Measurements from ENCODE around the gene ERMN. TPM values are rescaled to one million over a fixed set of nuclear protein-coding genes. Genes with fewer than 3 reads are reported as not detected.

The ERMN gene
- total and polyA plus RNA-seq, 2 experiments from 2014 or later = 0.07 to 0.64 TPM

DNA sequence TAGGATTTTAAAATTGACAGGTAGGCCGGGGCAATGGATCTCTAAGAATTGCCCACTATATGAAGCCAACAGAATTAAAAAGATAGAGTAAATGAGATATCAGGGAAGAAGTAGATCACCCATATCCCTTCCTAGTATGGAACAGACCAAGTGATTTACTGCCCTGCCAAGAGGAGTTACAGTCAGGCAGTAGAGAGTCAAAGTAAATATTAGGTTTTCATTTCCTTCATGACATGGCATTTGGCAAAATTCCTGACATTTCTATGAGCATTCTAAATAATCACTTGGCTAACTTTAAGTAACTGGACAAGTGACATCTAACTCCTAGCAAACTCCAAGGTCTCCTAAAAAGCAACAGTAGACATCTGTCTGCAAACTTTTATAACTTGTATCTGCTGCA, 34.6 kb downstream of the ERMN start:
- Histone ChIP-seq H3K9me2 (replicated peaks; ENCODE audit: insufficient read depth) (no peaks in the 10 kb centered on the region), H3K27me3 (no peaks in the 10 kb centered on the region), H4K20me1 (ENCODE audit: insufficient read depth, poor library complexity, severe bottlenecking) (no peaks in the 10 kb centered on the region), H3K9me3 (ENCODE audit: low read depth) (no peaks in the 10 kb centered on the region), H2AFZ (no peak overlapping the region), H3K27ac (no peak overlapping the region), H3K36me3 (replicated peaks; ENCODE audit: insufficient read depth, low read depth) (no peaks in the 10 kb centered on the region), H3K79me2 (no peaks in the 10 kb centered on the region), H3K4me1 (ENCODE audit: insufficient read depth) (peaks cover 5% of the 10 kb centered on the region), H3K4me3 (no peak overlapping the region), H3K4me2 (no peak overlapping the region)
- TF ChIP-seq EZH2 (IDR thresholded peaks at IDR 0.05; ENCODE audit: borderline replicate concordance) = no peak
- TF ChIP-seq, protein P1, sequence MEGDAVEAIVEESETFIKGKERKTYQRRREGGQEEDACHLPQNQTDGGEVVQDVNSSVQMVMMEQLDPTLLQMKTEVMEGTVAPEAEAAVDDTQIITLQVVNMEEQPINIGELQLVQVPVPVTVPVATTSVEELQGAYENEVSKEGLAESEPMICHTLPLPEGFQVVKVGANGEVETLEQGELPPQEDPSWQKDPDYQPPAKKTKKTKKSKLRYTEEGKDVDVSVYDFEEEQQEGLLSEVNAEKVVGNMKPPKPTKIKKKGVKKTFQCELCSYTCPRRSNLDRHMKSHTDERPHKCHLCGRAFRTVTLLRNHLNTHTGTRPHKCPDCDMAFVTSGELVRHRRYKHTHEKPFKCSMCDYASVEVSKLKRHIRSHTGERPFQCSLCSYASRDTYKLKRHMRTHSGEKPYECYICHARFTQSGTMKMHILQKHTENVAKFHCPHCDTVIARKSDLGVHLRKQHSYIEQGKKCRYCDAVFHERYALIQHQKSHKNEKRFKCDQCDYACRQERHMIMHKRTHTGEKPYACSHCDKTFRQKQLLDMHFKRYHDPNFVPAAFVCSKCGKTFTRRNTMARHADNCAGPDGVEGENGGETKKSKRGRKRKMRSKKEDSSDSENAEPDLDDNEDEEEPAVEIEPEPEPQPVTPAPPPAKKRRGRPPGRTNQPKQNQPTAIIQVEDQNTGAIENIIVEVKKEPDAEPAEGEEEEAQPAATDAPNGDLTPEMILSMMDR (IDR thresholded peaks at IDR 0.05; ENCODE audit: poor library complexity) = no peak
- no peak for TF ChIP-seq EZH2phosphoT487 (IDR thresholded peaks at IDR 0.05; ENCODE audit: low read depth, severe bottlenecking, unreplicated experiment)
- WGBS (ENCODE audit: low lambda C conversion rate, missing lambda C conversion rate) = 68% methylated on average over 1 of the region's 1 CpG
- DNase-seq (ENCODE audit: low spot score) = no peak

DNA sequence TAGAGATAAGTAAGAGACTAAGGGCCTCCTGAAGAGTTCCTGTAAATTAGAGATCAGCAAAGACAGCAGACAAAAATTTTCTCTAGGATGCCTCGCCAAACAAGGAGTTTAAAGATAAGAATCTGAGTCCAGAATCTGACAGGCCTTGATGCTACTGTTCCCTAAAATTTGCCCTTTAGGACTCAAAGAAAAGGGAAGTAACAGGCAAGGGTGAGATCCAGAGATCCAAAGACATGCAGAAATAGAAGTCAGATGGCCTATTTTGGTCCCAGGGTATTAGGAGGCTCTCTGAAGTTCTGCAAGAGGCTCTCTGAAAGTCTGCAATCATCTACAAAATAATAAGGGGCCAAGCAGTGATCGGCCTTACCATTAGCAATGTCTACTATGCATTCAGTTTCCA, 35.1 kb downstream of the ERMN start:
- Histone ChIP-seq H4K20me1 (ENCODE audit: insufficient read depth, poor library complexity, severe bottlenecking) (no peaks in the 10 kb centered on the region), H3K9me3 (ENCODE audit: low read depth) (no peaks in the 10 kb centered on the region), H3K36me3 (replicated peaks; ENCODE audit: insufficient read depth, low read depth) (no peaks in the 10 kb centered on the region), H3K4me1 (ENCODE audit: insufficient read depth) (peaks cover 5% of the 10 kb centered on the region), H3K9me2 (replicated peaks; ENCODE audit: insufficient read depth) (no peaks in the 10 kb centered on the region), H3K4me3 (no peak overlapping the region), H3K27me3 (no peaks in the 10 kb centered on the region), H3K4me2 (no peak overlapping the region), H3K27ac (no peak overlapping the region), H2AFZ (no peak overlapping the region), H3K79me2 (no peaks in the 10 kb centered on the region)
- TF ChIP-seq EZH2 (IDR thresholded peaks at IDR 0.05; ENCODE audit: borderline replicate concordance) (no peak), EZH2phosphoT487 (IDR thresholded peaks at IDR 0.05; ENCODE audit: low read depth, severe bottlenecking, unreplicated experiment) (no peak)
- TF ChIP-seq, protein P1 (IDR thresholded peaks at IDR 0.05; ENCODE audit: poor library complexity) = no peak
- no peak for DNase-seq (ENCODE audit: low spot score)
- WGBS (ENCODE audit: low lambda C conversion rate, missing lambda C conversion rate) = 95% methylated on average over 2 of the region's 2 CpGs

DNA sequence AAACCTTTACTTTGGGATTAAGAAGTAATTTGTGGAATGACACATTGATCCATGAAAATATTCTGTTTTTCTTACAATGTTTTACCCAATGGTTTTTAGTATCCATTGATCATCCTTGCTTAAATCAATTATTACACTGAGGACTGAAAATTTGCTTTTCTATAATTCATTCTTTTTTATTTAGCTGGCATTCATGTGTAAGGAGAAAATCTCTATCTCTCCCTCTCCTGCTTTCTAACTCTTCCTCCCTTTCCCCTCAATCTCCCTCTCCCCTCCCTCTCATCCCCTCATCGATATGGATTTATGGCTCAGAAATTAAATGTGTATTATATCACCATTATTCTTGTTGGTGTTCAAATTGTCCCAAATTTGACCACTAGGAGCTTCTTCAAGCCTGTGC, 38.5 kb downstream of the ERMN start:
- TF ChIP-seq, protein P1 (IDR thresholded peaks at IDR 0.05; ENCODE audit: poor library complexity) = no peak
- TF ChIP-seq EZH2 (IDR thresholded peaks at IDR 0.05; ENCODE audit: borderline replicate concordance) (no peak), EZH2phosphoT487 (IDR thresholded peaks at IDR 0.05; ENCODE audit: low read depth, severe bottlenecking, unreplicated experiment) (no peak)
- H3K4me3 ChIP-seq = no peak overlapping the region

DNA sequence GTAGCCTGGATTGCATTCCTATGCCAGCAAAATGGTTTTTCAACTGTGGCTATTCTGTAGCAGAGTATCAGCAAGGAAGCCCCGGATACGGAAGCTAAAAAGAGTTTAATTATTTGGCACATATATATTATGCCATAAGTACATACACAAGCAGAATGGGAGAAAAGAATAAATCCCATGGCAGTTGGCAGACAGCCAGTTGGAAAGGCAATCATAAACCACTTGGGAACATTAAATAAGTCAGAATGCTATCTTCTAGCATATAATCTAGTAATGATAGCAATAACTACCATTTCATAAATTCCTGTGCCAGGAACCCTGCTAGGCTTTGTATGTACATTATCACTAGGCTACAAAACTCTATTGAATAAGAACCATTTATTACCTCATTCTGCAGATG, 42.2 kb downstream of the ERMN start:
- H3K27ac ChIP-seq = no peak overlapping the region
- DNase-seq (ENCODE audit: low spot score) = no peak
- H3K36me3 ChIP-seq (replicated peaks; ENCODE audit: insufficient read depth, low read depth) = no peaks in the 10 kb centered on the region
- H3K4me1 ChIP-seq (ENCODE audit: insufficient read depth) = no peaks in the 10 kb centered on the region
- TF ChIP-seq, protein P1 (IDR thresholded peaks at IDR 0.05; ENCODE audit: poor library complexity) = no peak
- TF ChIP-seq EZH2 (IDR thresholded peaks at IDR 0.05; ENCODE audit: borderline replicate concordance) (no peak), EZH2phosphoT487 (IDR thresholded peaks at IDR 0.05; ENCODE audit: low read depth, severe bottlenecking, unreplicated experiment) (no peak)
- H3K9me2 ChIP-seq (replicated peaks; ENCODE audit: insufficient read depth) = no peaks in the 10 kb centered on the region
- 85% methylated on average over 2 of the region's 2 CpGs for WGBS (ENCODE audit: low lambda C conversion rate, missing lambda C conversion rate)
- H3K9me3 ChIP-seq (ENCODE audit: low read depth) = no peaks in the 10 kb centered on the region
- no peaks in the 10 kb centered on the region for H3K79me2 ChIP-seq
- no peak overlapping the region for H3K4me2 ChIP-seq
- no peaks in the 10 kb centered on the region for H3K27me3 ChIP-seq
- H4K20me1 ChIP-seq (ENCODE audit: insufficient read depth, poor library complexity, severe bottlenecking) = no peaks in the 10 kb centered on the region
- H2AFZ ChIP-seq = no peak overlapping the region
- H3K4me3 ChIP-seq = no peak overlapping the region

More for the DNA sequence above, 38.5 kb downstream of the ERMN start:
- WGBS (ENCODE audit: low lambda C conversion rate, missing lambda C conversion rate) = 96% methylated on average over 1 of the region's 1 CpG
- Histone ChIP-seq H3K79me2 (no peaks in the 10 kb centered on the region), H3K4me1 (ENCODE audit: insufficient read depth) (peaks cover 5% of the 10 kb centered on the region), H3K9me3 (ENCODE audit: low read depth) (no peaks in the 10 kb centered on the region), H3K36me3 (replicated peaks; ENCODE audit: insufficient read depth, low read depth) (no peaks in the 10 kb centered on the region), H2AFZ (no peak overlapping the region), H3K4me2 (no peak overlapping the region), H3K9me2 (replicated peaks; ENCODE audit: insufficient read depth) (no peaks in the 10 kb centered on the region), H3K27ac (no peak overlapping the region), H3K27me3 (no peaks in the 10 kb centered on the region), H4K20me1 (ENCODE audit: insufficient read depth, poor library complexity, severe bottlenecking) (no peaks in the 10 kb centered on the region)
- DNase-seq (ENCODE audit: low spot score) = no peak
